H1 (cell line): ENCODE measurements around the gene PGBD5. TPM values are rescaled to one million over a fixed set of nuclear protein-coding genes. Genes with fewer than 3 reads are reported as not detected.

Experiments
- CTCF ChIP-seq, 3 experiments: IDR thresholded peaks; 1 replicate in 2 of 3; 2 replicates in 1 of 3; pipeline versions ENCODE4 v1.5.1 to v1.6.1; 2011; ENCODE audit warnings: low read length in 3 of 3, mild to moderate bottlenecking in 3 of 3, inconsistent platforms in 2 of 3, low read depth in 1 of 3, moderate library complexity in 1 of 3; ENCODE audit not compliant: insufficient read depth in 1 of 3; ENCODE audit errors: control extremely low read depth in 1 of 3
- GTF2F1 ChIP-seq: IDR thresholded peaks from 2 replicates; pipeline ENCODE4 v1.6.1; 2012; ENCODE audit warnings: low read depth, low read length, improper control_type of control experiment, borderline replicate concordance
- POLR2AphosphoS5 ChIP-seq: IDR thresholded peaks from 2 replicates; pipeline ENCODE4 v1.6.1; 2011; ENCODE audit warnings: low read depth, low read length
- polyA plus RNA-seq, 7 experiments: library from polyadenylated mRNA; depleted of rRNA in 3 of 7; stranded (reverse) in 5 of 7; unstranded in 2 of 7; fragments of >200 nt in 5 of 7; fragments of 200-250 nt in 2 of 7; gene quantifications; 1 replicate in 5 of 7; 2 replicates in 1 of 7; 4 replicates in 1 of 7; pipeline versions ENCODE4 v1.2.1 to v1.2.3, GENCODE V29; 2011 to 2013; ENCODE audit warnings: missing spikeins in 2 of 7, mixed read lengths in 2 of 7
- total RNA-seq: library from RNA; stranded (reverse); fragmentation: NEBNext Ultra II Directional; extraction: Animal tissue kit (Norgen Biotek cat#: 25700); gene quantifications from 2 replicates; pipeline ENCODE4 v1.2.1, GENCODE V29; 2021

Gene PGBD5
- total and polyA plus RNA-seq, 2 of the 8 experiments (the other 6 are each of a cell fraction or from before 2014, with no cell fraction given): 16.3 to 18.4 TPM

- no peak for TF ChIP-seq CTCF (IDR thresholded peaks at IDR 0.05; ENCODE audit: control extremely low read depth in 1 of 3, insufficient read depth in 1 of 3, low read depth in 1 of 3, low read length in 3 of 3)
- no peak for TF ChIP-seq POLR2AphosphoS5
- TF ChIP-seq GTF2F1: no peak
- TF ChIP-seq, all 59 proteins: peak for 0
Observed at GRCh38 chr1:230337266-230337665, 88.9 kb downstream of the PGBD5 start (continued).
